Mucosa of rectum (tissue), 2 donors: Measurements from ENCODE around the gene VPS13D.

Source experiments
- H3K27ac ChIP-seq, 2 donors: one replicate each; pipeline ENCODE4 v1.7.0; 2013; ENCODE audit warnings: inconsistent platforms in 2 of 2, low read depth in 2 of 2, low read length in 2 of 2
- H3K27me3 ChIP-seq, 2 donors: one replicate each; pipeline ENCODE4 v1.7.0; 2013; ENCODE audit warnings: low read length in 2 of 2; ENCODE audit not compliant: control insufficient read depth in 2 of 2, insufficient read depth in 2 of 2
- H3K36me3 ChIP-seq, 2 donors: one replicate each; pipeline ENCODE4 v1.7.0; 2013; ENCODE audit warnings: low read length in 2 of 2; ENCODE audit not compliant: control insufficient read depth in 2 of 2, insufficient read depth in 2 of 2
- H3K4me1 ChIP-seq, 2 donors: one replicate each; pipeline ENCODE4 v1.7.0; 2013; ENCODE audit warnings: low read length in 2 of 2, mild to moderate bottlenecking in 1 of 2; ENCODE audit not compliant: control insufficient read depth in 2 of 2, insufficient read depth in 2 of 2
- H3K4me3 ChIP-seq, 2 donors: one replicate each; pipeline ENCODE4 v1.7.0; 2013; ENCODE audit warnings: low read length in 2 of 2
- H3K9ac ChIP-seq, 2 donors: one replicate each; pipeline ENCODE4 v1.7.0; 2013; ENCODE audit warnings: low read length in 2 of 2, low read depth in 1 of 2, mild to moderate bottlenecking in 1 of 2
- H3K9me3 ChIP-seq, 2 donors: one replicate each; pipeline ENCODE4 v1.7.0; 2013; ENCODE audit warnings: low read length in 2 of 2; ENCODE audit not compliant: control insufficient read depth in 2 of 2
- donor health status: healthy.
- donor health status: Normal muscosa, but diverticular disease.

Gene VPS13D

DNA sequence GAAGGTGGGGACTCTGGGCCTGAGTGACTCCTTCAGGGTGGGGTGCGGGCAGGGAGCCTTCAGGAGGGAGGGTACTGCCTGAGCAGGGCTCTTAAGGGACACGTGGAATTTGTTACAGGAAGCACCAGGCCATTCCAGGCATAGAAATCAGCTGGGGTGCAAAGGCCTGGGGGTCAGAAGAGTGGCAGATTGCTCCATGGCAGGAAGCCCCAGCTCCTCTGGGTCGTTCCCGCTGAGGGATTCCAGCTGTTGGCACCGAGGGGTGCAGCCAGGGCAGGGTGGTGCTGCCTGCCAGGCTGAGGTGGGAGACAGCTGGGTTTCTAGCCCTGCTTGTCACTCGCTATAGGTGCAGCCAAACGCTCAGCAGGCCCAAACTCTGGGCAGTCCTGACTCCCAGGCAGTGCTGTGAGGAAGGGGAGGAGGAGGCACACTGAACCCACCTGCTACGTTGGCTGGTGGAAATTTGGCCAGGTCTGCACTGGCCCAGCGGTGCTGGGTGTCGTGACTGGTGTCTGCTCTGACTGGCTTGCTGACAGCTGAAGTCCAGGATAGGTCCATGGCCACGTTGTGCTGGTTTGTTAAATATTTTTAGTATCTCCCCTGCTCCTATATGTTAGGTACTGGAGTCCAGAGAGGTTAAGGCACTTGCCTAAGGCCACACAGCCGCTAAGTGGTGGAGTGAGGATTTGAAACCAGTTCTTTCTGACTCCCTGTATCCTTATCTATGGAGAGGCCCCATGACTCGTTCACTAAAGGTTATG is 43.7 kb upstream of the VPS13D start:
- no peaks in the 10 kb centered on the region for H3K27me3 ChIP-seq
- H3K4me3 ChIP-seq = no peak overlapping the region
- H3K27ac ChIP-seq = peak overlapping the region; percentile 6 to 81
- peaks cover 0 to 8% of the 10 kb centered on the region in 2 donors for H3K36me3 ChIP-seq
- H3K9me3 ChIP-seq = no peaks in the 10 kb centered on the region
- no peak overlapping the region for H3K9ac ChIP-seq
- peaks cover 14 to 21% of the 10 kb centered on the region in 2 donors for H3K4me1 ChIP-seq

DNA sequence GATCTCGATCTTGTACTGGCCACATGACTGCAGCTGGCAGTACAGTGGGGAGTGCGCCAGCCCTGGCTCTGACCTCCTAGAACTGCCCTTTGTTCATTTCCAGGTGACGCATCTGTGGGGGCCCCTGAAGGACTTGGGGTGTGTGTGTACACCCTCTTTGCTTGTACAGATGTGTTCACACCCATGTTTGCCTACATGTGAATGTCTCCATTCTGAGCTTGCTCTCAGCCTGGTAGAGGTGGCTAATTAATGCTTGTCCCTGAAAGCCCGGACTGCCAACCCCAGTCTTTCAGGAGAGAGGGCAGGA is 43.2 kb upstream of the VPS13D start:
- no peak overlapping the region for H3K9ac ChIP-seq
- H3K4me1 ChIP-seq = peaks cover 14 to 21% of the 10 kb centered on the region in 2 donors
- no peaks in the 10 kb centered on the region for H3K9me3 ChIP-seq
- H3K27me3 ChIP-seq = no peaks in the 10 kb centered on the region
- H3K4me3 ChIP-seq = no peak overlapping the region
- H3K36me3 ChIP-seq = peaks cover 0 to 8% of the 10 kb centered on the region in 2 donors
- H3K27ac ChIP-seq = no peak overlapping the region

DNA sequence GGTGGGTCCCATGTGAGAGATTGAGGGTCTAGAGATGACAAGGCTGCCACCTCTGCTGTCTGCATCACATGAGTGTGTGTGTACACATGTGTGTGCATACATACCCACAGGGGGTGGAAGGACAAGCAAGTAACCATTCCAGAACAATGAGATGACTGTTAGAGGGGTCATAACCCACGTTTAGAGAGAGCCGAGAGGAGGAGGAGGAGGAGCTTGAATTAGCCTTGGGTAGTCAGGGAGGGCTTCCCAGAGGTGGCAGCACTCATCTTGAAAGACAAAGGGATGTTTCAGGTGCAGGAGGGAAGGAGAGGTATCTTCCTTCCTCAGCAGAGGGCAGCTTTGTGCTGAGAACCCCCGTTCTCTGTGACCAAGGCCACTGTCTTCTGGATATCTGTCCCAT is 41.7 kb upstream of the VPS13D start:
- Histone ChIP-seq H3K9me3 (no peaks in the 10 kb centered on the region), H3K27ac (no peak overlapping the region), H3K9ac (no peak overlapping the region), H3K4me3 (no peak overlapping the region), H3K4me1 (peaks cover 14 to 21% of the 10 kb centered on the region in 2 donors), H3K36me3 (peaks cover 3 to 14% of the 10 kb centered on the region in 2 donors), H3K27me3 (no peaks in the 10 kb centered on the region)

DNA sequence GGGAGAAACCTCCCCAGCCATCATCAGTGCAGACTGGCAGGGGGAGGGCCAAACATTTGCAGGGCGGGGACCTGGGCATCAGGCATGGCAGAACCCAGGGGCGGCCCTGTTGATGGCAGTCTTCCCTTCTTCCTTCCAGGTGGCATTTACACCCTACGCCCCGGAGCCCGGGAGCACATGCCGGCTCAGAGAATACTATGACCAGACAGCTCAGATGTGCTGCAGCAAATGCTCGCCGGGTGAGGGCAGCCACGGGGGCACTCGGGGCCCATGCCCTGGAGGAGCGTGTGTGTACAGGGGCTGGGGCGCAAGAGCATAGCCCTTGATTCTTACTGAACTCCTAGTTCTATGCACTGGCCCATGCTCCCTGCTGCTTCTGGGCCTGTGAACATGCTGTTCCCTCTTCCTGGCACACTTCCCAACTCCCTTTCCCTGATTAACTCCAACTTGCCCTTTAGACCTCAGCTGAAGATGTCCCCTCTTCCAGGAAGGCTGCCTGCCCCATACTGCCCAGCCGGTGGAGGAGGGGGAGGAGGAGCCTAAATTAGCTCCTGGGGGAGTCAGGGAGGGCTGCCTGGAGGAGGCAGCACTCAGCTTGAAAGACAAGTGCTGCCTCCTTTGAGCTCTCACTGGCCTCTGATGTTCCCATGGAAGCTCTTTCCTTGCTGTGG is 41.0 kb upstream of the VPS13D start:
- H3K4me1 ChIP-seq = peaks cover 14 to 21% of the 10 kb centered on the region in 2 donors

DNA sequence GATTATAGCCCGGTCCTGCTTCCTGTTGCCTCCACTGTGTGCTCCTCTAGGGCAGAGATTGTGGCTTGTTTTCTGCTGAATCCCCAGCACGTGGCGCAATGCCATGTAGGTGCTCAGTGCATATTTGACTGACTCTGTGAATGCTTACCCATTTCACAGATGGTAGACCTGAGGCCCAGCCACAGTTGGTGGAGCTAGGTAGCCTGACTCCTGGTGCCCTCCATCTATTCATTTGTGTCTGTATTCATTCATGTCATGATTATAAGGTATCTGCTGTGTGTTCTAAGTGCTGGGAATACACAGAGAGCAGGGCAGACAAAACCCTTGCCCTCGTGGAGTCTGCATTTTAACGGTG is 40.5 kb upstream of the VPS13D start:
- H3K4me3 ChIP-seq = no peak overlapping the region
- no peak overlapping the region for H3K27ac ChIP-seq
- no peaks in the 10 kb centered on the region for H3K27me3 ChIP-seq
- H3K36me3 ChIP-seq = peaks cover 3 to 18% of the 10 kb centered on the region in 2 donors
- H3K4me1 ChIP-seq = peaks cover 14 to 18% of the 10 kb centered on the region in 2 donors
- no peaks in the 10 kb centered on the region for H3K9me3 ChIP-seq
- H3K9ac ChIP-seq = no peak overlapping the region

More for the DNA sequence above, 41.0 kb upstream of the VPS13D start:
- Histone ChIP-seq H3K9ac (no peak overlapping the region), H3K36me3 (peaks cover 3 to 14% of the 10 kb centered on the region in 2 donors), H3K4me3 (no peak overlapping the region), H3K9me3 (no peaks in the 10 kb centered on the region), H3K27ac (no peak overlapping the region), H3K27me3 (no peaks in the 10 kb centered on the region)

DNA sequence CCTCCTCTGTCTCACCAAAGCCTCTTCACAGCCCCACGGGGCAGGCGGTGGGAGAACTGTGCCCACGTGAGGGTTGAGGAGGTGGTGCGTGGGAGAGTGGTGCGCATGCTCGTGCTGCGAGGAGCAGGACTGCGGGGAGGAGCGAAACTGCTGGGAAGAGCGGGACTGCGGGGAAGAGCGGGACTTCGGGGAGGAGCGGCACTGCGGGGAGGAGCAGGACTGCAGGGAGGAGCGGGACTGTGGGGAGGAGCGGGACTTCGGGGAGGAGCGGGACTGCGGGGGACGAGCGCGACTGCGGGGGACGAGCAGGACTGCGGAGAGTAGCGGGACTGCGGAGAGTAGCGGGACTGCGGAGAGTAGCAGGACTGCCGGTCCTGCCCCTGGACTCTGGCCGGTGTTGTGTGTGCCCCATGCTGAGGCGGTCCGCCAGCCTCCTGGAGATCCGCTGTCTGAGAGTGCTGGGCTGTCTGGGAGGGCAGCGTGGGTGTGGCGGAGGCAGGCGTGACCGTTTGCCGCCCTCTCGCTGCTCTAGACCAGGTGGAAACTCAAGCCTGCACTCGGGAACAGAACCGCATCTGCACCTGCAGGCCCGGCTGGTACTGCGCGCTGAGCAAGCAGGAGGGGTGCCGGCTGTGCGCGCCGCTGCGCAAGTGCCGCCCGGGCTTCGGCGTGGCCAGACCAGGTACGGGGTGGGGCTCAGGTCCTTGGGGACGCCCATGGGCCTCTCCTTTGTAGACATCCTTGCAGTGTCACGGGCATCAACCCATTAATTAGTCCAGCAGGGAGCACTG is 38.4 kb upstream of the VPS13D start:
- peaks cover 3 to 21% of the 10 kb centered on the region in 2 donors for H3K36me3 ChIP-seq
- H3K4me3 ChIP-seq = no peak overlapping the region
- peaks cover 0 to 4% of the 10 kb centered on the region in 2 donors for H3K4me1 ChIP-seq
- H3K27ac ChIP-seq = no peak overlapping the region
- H3K9me3 ChIP-seq = no peaks in the 10 kb centered on the region
- no peaks in the 10 kb centered on the region for H3K27me3 ChIP-seq
- H3K9ac ChIP-seq = no peak overlapping the region

DNA sequence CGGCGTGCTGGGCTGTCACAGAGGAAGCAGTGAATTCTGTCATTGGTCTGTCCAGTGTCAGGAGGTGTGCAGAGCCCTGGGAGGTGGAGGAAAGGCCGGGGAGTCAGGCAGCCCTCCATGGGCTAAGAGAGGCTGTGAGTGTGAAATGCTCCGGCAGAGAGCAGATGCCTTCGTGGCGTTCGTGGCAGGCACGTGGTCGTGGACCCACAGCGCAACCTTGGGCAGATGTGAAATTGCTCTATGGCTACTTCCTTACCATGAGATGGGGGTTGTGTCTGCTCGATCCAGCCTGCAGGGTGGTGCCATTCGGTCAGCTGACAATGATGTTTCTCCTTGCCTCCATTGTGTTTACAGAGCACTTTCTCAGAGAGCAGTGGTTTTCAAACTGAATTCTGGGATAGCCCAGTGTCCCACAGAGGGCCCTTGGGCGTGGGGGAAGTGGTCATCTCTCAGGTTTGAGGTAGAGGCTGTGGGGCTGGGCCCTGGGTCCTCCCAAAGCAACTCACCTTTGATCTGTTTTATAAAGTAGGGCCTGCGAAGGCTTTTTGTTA is 35.1 kb upstream of the VPS13D start:
- H3K36me3 ChIP-seq = peaks cover 3 to 17% of the 10 kb centered on the region in 2 donors
- H3K27ac ChIP-seq = peak overlapping the region in 1 of 2 donors; percentile 9

DNA sequence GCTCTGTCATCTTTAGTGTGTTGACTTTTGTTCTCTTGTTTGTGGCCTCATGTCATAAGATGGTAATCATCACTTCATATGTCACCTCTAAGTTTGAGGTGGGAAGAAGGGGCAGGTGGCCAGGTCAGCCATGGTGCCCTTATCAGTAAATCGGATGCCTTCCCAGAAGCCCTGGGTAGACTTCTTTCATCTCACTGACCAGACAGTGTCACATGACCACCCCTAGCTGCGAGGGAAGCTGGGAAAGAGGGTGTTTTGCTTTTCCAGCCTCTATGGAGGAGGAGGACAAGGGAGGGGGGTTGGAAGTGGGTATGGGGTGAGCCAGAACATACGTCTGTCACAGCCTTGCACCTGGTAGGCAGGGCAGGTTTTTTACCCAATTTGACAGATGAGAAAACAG is 34.4 kb upstream of the VPS13D start:
- H3K27me3 ChIP-seq = no peaks in the 10 kb centered on the region
- no peak overlapping the region for H3K27ac ChIP-seq
- H3K4me1 ChIP-seq = peaks cover 0 to 2% of the 10 kb centered on the region in 2 donors
- peaks cover 3 to 21% of the 10 kb centered on the region in 2 donors for H3K36me3 ChIP-seq
- no peak overlapping the region for H3K9ac ChIP-seq
- H3K9me3 ChIP-seq = no peaks in the 10 kb centered on the region
- no peak overlapping the region for H3K4me3 ChIP-seq

More for the DNA sequence above, 35.1 kb upstream of the VPS13D start:
- H3K9ac ChIP-seq = no peak overlapping the region
- no peak overlapping the region for H3K4me3 ChIP-seq
- no peaks in the 10 kb centered on the region for H3K9me3 ChIP-seq
- no peaks in the 10 kb centered on the region for H3K27me3 ChIP-seq
- peaks cover 0 to 2% of the 10 kb centered on the region in 2 donors for H3K4me1 ChIP-seq

DNA sequence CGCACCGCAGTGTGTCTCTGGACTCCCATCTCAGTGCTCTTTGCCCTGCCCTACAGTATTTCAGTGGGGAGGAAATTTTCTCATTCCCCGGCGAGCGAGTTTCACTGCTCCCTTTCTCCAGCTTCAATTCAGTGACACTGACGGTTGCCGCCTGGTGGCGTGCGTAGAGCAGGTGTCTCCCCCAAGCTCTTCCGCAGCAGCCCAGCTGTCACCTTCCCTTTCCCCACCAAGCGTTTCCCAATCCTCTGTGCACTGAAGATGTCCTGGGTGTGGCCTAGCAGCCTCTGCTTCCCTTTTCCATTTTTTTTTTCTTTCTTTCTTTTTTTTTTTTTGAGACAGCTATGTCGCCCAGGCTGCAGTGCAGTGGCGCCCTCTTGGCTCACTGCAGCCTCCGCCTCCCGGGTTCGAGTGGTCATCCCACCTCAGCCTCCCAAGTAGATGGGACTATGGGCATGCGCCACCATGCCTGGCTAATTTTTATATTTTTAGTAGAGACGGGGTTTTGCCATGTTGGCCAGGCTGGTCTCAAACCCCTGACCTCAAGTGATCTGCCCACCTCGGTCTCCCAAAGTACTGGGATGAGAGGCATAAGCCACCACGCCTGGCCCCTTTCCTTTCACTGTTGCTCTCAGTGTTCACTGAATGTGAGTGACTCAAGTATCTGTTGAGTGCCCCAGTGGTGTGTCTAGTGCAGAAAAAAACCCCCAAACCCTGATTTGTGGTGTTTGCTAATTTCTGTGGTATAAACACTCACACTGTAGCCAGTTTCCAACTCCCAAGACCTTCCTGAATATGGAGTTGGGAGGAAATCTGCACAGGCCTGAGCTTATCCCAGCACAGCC is 33.0 kb upstream of the VPS13D start:
- peaks cover 3 to 15% of the 10 kb centered on the region in 2 donors for H3K36me3 ChIP-seq
- H3K9me3 ChIP-seq = no peaks in the 10 kb centered on the region
- peaks cover 0 to 2% of the 10 kb centered on the region in 2 donors for H3K4me1 ChIP-seq
- no peaks in the 10 kb centered on the region for H3K27me3 ChIP-seq
- no peak overlapping the region for H3K9ac ChIP-seq
- H3K4me3 ChIP-seq = no peak overlapping the region
- H3K27ac ChIP-seq = no peak overlapping the region
